ENCODE measurements around the gene PKDCC.

Gene PKDCC

GRCh38 chr2:42087137-42087856 lies 39.5 kb downstream of the PKDCC start:
- no peak overlapping the region for H3K27ac ChIP-seq (ENCODE audit: low read depth in 2 of 2, low read length in 2 of 2)
- H3K9me3 ChIP-seq (ENCODE audit: control insufficient read depth in 2 of 2, low read length in 2 of 2), result no peaks in the 10 kb centered on the region
- no peaks in the 10 kb centered on the region for H3K27me3 ChIP-seq (ENCODE audit: control insufficient read depth in 2 of 2, insufficient read depth in 2 of 2, low read length in 2 of 2)
- peaks cover 7 to 26% of the 10 kb centered on the region in 2 donors for H3K4me1 ChIP-seq (ENCODE audit: control insufficient read depth in 2 of 2, insufficient read depth in 2 of 2, low read length in 2 of 2)
- H3K4me3 ChIP-seq (ENCODE audit: low read length in 2 of 2), result no peak overlapping the region
- no peak overlapping the region for H3K9ac ChIP-seq (ENCODE audit: low read depth in 1 of 2, low read length in 2 of 2)
- H3K36me3 ChIP-seq (ENCODE audit: control insufficient read depth in 2 of 2, insufficient read depth in 2 of 2, low read length in 2 of 2), result no peaks in the 10 kb centered on the region

- no peak overlapping the region for H3K9ac ChIP-seq (ENCODE audit: low read depth in 1 of 2, low read length in 2 of 2)
- H3K36me3 ChIP-seq (ENCODE audit: control insufficient read depth in 2 of 2, insufficient read depth in 2 of 2, low read length in 2 of 2), result no peaks in the 10 kb centered on the region
- no peaks in the 10 kb centered on the region for H3K9me3 ChIP-seq (ENCODE audit: control insufficient read depth in 2 of 2, low read length in 2 of 2)
- no peak overlapping the region for H3K4me3 ChIP-seq (ENCODE audit: low read length in 2 of 2)
- H3K27me3 ChIP-seq (ENCODE audit: control insufficient read depth in 2 of 2, insufficient read depth in 2 of 2, low read length in 2 of 2), result no peaks in the 10 kb centered on the region
- H3K27ac ChIP-seq (ENCODE audit: low read depth in 2 of 2, low read length in 2 of 2), result peak overlapping the region in 1 of 2 donors; percentile 4
- peaks cover 10 to 29% of the 10 kb centered on the region in 2 donors for H3K4me1 ChIP-seq (ENCODE audit: control insufficient read depth in 2 of 2, insufficient read depth in 2 of 2, low read length in 2 of 2)
These were observed 40.0 kb downstream of the PKDCC start for GRCh38 chr2:42087857-42088195.

DNA sequence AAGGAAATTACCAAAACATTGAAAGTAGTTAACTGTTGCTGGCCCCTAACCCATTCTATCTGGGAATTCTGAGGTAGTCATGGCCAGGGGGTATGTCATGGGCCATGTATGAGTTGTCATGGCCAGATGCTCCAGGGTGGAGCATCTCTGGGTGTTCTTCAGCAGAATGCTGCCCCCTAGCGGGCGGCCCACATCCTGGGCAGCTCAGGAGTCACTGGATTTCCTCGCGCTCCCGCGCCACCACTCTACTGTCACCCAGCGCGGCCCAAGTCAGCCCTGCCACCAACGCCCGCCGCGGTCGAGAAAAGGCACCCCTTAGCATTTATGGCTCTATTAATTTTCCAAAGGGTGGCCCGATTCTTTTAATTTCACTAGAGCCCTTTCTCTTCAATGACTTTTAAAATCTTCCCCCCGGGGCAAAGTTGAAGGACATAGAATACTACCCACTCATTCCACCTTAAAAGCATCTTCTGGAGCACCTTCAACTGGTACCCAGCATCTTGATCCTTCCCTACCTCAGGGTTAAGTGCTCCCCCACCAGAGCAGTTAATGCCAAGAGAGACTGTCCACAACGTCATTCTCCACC lies 41.6 kb downstream of the PKDCC start:
- Histone ChIP-seq H3K4me1 (ENCODE audit: control insufficient read depth in 2 of 2, insufficient read depth in 2 of 2, low read length in 2 of 2) (peaks cover 12 to 24% of the 10 kb centered on the region in 2 donors), H3K27me3 (ENCODE audit: control insufficient read depth in 2 of 2, insufficient read depth in 2 of 2, low read length in 2 of 2) (no peaks in the 10 kb centered on the region), H3K9me3 (ENCODE audit: control insufficient read depth in 2 of 2, low read length in 2 of 2) (no peaks in the 10 kb centered on the region), H3K9ac (ENCODE audit: low read depth in 1 of 2, low read length in 2 of 2) (no peak overlapping the region), H3K36me3 (ENCODE audit: control insufficient read depth in 2 of 2, insufficient read depth in 2 of 2, low read length in 2 of 2) (no peaks in the 10 kb centered on the region), H3K27ac (ENCODE audit: low read depth in 2 of 2, low read length in 2 of 2) (no peak overlapping the region), H3K4me3 (ENCODE audit: low read length in 2 of 2) (no peak overlapping the region)

DNA sequence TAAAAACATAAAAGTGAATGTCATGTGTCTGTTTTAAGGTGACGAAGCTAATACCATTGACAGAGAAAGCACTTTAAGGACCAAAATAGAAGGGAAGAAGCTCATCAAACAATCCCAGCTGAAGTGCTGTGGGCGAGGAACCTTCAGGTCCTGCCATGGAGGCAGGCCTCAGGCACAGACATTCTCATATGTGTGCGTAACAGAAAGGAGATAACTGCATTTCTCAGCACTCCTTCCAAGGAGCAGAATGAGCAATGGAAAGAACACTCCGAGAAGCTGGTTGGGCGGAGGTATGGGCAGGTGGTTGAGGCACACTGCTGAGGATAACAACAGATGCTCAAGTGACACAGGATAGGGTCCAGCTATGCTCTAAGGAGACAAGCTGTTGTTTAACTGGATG lies 42.4 kb downstream of the PKDCC start:
- no peaks in the 10 kb centered on the region for H3K27me3 ChIP-seq (ENCODE audit: control insufficient read depth in 2 of 2, insufficient read depth in 2 of 2, low read length in 2 of 2)
- H3K9ac ChIP-seq (ENCODE audit: low read depth in 1 of 2, low read length in 2 of 2), result no peak overlapping the region
- peaks cover 12 to 24% of the 10 kb centered on the region in 2 donors for H3K4me1 ChIP-seq (ENCODE audit: control insufficient read depth in 2 of 2, insufficient read depth in 2 of 2, low read length in 2 of 2)
- no peak overlapping the region for H3K27ac ChIP-seq (ENCODE audit: low read depth in 2 of 2, low read length in 2 of 2)
- H3K36me3 ChIP-seq (ENCODE audit: control insufficient read depth in 2 of 2, insufficient read depth in 2 of 2, low read length in 2 of 2), result no peaks in the 10 kb centered on the region
- H3K9me3 ChIP-seq (ENCODE audit: control insufficient read depth in 2 of 2, low read length in 2 of 2), result no peaks in the 10 kb centered on the region
- H3K4me3 ChIP-seq (ENCODE audit: low read length in 2 of 2), result no peak overlapping the region

DNA sequence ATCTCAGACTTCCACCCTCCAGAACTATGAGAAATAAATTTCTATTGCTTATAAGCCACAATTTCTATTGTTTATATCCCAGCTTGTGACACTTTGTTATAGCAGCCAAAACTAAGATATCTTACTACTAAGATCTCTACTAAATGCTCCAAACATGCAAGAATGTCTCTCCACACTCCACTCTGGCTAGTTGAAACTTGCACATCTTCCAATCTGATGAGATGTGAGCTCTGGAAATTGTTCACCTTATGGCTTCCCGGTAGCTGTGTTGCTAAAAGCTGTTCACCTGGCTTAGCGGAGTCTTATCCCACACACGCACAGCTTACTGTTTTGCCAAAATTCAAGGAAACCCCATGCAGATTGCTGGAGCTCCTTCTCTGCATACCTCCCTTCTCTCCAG lies 43.9 kb downstream of the PKDCC start:
- H3K4me1 ChIP-seq (ENCODE audit: control insufficient read depth in 2 of 2, insufficient read depth in 2 of 2, low read length in 2 of 2), result peaks cover 12 to 24% of the 10 kb centered on the region in 2 donors
- H3K9me3 ChIP-seq (ENCODE audit: control insufficient read depth in 2 of 2, low read length in 2 of 2), result no peaks in the 10 kb centered on the region
- peak overlapping the region; percentile 25 to 52 for H3K27ac ChIP-seq (ENCODE audit: low read depth in 2 of 2, low read length in 2 of 2)
- H3K4me3 ChIP-seq (ENCODE audit: low read length in 2 of 2), result peak overlapping the region in 1 of 2 donors; percentile 20
- H3K36me3 ChIP-seq (ENCODE audit: control insufficient read depth in 2 of 2, insufficient read depth in 2 of 2, low read length in 2 of 2), result no peaks in the 10 kb centered on the region
- no peak overlapping the region for H3K9ac ChIP-seq (ENCODE audit: low read depth in 1 of 2, low read length in 2 of 2)
- no peaks in the 10 kb centered on the region for H3K27me3 ChIP-seq (ENCODE audit: control insufficient read depth in 2 of 2, insufficient read depth in 2 of 2, low read length in 2 of 2)

- no peak overlapping the region for H3K9ac ChIP-seq (ENCODE audit: low read depth in 1 of 2, low read length in 2 of 2)
- H3K27ac ChIP-seq (ENCODE audit: low read depth in 2 of 2, low read length in 2 of 2), result peak overlapping the region; percentile 25 to 52
- no peaks in the 10 kb centered on the region for H3K27me3 ChIP-seq (ENCODE audit: control insufficient read depth in 2 of 2, insufficient read depth in 2 of 2, low read length in 2 of 2)
- peak overlapping the region; percentile 20 for H3K4me3 ChIP-seq (ENCODE audit: low read length in 2 of 2)
- no peaks in the 10 kb centered on the region for H3K36me3 ChIP-seq (ENCODE audit: control insufficient read depth in 2 of 2, insufficient read depth in 2 of 2, low read length in 2 of 2)
- no peaks in the 10 kb centered on the region for H3K9me3 ChIP-seq (ENCODE audit: control insufficient read depth in 2 of 2, low read length in 2 of 2)
- peaks cover 12 to 19% of the 10 kb centered on the region in 2 donors for H3K4me1 ChIP-seq (ENCODE audit: control insufficient read depth in 2 of 2, insufficient read depth in 2 of 2, low read length in 2 of 2)
These were observed 44.5 kb downstream of the PKDCC start for GRCh38 chr2:42092084-42092996.

DNA sequence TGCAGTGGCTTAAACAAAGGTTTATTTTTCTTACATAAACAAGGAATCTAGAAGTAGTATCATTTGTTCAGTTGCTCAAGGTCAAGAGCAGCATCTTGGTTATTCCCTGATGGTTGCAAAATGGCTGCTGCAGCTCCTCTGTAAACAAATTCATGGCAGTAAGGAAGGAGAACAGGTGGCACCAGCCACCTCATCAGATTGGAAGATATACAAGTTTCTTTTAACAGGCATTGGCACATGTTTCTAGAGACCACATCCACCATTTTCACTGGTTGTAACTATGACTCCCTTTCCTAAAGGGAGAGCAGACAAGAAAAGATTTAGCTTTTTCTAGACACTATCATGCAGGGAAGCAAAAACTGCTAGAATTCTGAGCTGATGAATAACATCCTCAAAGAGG lies 46.3 kb downstream of the PKDCC start:
- Histone ChIP-seq H3K9me3 (ENCODE audit: control insufficient read depth in 2 of 2, low read length in 2 of 2) (no peaks in the 10 kb centered on the region), H3K9ac (ENCODE audit: low read depth in 1 of 2, low read length in 2 of 2) (no peak overlapping the region), H3K4me3 (ENCODE audit: low read length in 2 of 2) (no peak overlapping the region), H3K27ac (ENCODE audit: low read depth in 2 of 2, low read length in 2 of 2) (no peak overlapping the region), H3K36me3 (ENCODE audit: control insufficient read depth in 2 of 2, insufficient read depth in 2 of 2, low read length in 2 of 2) (no peaks in the 10 kb centered on the region), H3K27me3 (ENCODE audit: control insufficient read depth in 2 of 2, insufficient read depth in 2 of 2, low read length in 2 of 2) (no peaks in the 10 kb centered on the region), H3K4me1 (ENCODE audit: control insufficient read depth in 2 of 2, insufficient read depth in 2 of 2, low read length in 2 of 2) (peaks cover 16 to 19% of the 10 kb centered on the region in 2 donors)

GRCh38 chr2:42095923-42096408 lies 48.1 kb downstream of the PKDCC start:
- no peak overlapping the region for H3K27ac ChIP-seq (ENCODE audit: low read depth in 2 of 2, low read length in 2 of 2)
- no peak overlapping the region for H3K4me3 ChIP-seq (ENCODE audit: low read length in 2 of 2)
- peaks cover 19 to 26% of the 10 kb centered on the region in 2 donors for H3K4me1 ChIP-seq (ENCODE audit: control insufficient read depth in 2 of 2, insufficient read depth in 2 of 2, low read length in 2 of 2)
- no peaks in the 10 kb centered on the region for H3K36me3 ChIP-seq (ENCODE audit: control insufficient read depth in 2 of 2, insufficient read depth in 2 of 2, low read length in 2 of 2)
- no peaks in the 10 kb centered on the region for H3K9me3 ChIP-seq (ENCODE audit: control insufficient read depth in 2 of 2, low read length in 2 of 2)
- H3K9ac ChIP-seq (ENCODE audit: low read depth in 1 of 2, low read length in 2 of 2), result no peak overlapping the region
- no peaks in the 10 kb centered on the region for H3K27me3 ChIP-seq (ENCODE audit: control insufficient read depth in 2 of 2, insufficient read depth in 2 of 2, low read length in 2 of 2)

- Histone ChIP-seq H3K4me3 (ENCODE audit: low read length in 2 of 2) (no peak overlapping the region), H3K36me3 (ENCODE audit: control insufficient read depth in 2 of 2, insufficient read depth in 2 of 2, low read length in 2 of 2) (no peaks in the 10 kb centered on the region), H3K9ac (ENCODE audit: low read depth in 1 of 2, low read length in 2 of 2) (no peak overlapping the region), H3K4me1 (ENCODE audit: control insufficient read depth in 2 of 2, insufficient read depth in 2 of 2, low read length in 2 of 2) (peaks cover 16 to 24% of the 10 kb centered on the region in 2 donors), H3K27me3 (ENCODE audit: control insufficient read depth in 2 of 2, insufficient read depth in 2 of 2, low read length in 2 of 2) (no peaks in the 10 kb centered on the region), H3K9me3 (ENCODE audit: control insufficient read depth in 2 of 2, low read length in 2 of 2) (no peaks in the 10 kb centered on the region), H3K27ac (ENCODE audit: low read depth in 2 of 2, low read length in 2 of 2) (no peak overlapping the region)
These were observed 49.2 kb downstream of the PKDCC start for GRCh38 chr2:42096869-42097591.
